NCI-H1417 (cell line): ENCODE results near the gene OSBPL7.

ENCODE experiments used
- DNase-seq, 3 experiments: peaks; one replicate each; lab custom pipeline; 2025; lab: John Stamatoyannopoulos, UW

The OSBPL7 gene

DNA sequence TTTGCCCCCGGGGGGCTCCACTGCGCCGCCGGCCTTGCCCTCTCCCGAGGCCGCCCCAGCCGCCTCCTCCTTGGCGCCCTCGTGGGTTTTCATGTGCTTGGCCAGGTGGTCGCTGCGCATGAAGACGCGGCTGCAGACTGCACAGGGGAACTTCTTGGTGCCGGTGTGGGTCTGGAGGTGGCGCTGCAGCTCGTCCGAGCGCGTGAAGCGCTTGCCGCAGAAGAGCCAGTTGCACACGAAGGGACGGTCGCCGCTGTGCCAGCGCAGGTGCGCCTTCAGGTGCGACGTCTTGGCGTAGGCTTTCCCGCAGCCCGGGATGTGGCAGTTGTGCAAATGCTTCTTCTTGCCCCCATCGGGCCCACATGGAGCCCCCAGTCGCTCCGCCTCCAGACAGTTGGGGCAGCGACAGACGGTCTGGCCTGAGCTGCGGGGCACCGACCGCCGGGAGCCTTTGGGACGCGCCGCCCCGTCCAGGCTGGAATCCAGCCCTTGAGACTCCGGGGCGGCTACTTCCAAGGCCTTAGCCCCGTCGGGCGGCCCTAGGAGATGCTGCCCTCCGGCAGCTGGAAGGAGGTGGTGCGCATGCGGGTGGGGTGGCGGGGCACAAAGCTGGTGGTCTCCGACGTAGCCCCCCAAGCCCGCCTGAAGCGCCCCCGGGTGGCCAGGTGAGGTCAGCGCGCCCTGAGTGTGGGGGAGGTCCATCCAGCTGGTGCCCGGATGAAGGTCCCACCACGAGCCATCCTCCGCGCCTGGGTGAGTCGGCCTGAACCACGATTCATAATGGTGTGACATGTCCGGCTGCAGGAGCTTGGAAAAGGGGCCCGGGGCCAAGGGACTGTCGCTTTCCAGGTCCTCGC lies 26.0 kb upstream of the OSBPL7 start:
- DNase-seq: no peak

DNA sequence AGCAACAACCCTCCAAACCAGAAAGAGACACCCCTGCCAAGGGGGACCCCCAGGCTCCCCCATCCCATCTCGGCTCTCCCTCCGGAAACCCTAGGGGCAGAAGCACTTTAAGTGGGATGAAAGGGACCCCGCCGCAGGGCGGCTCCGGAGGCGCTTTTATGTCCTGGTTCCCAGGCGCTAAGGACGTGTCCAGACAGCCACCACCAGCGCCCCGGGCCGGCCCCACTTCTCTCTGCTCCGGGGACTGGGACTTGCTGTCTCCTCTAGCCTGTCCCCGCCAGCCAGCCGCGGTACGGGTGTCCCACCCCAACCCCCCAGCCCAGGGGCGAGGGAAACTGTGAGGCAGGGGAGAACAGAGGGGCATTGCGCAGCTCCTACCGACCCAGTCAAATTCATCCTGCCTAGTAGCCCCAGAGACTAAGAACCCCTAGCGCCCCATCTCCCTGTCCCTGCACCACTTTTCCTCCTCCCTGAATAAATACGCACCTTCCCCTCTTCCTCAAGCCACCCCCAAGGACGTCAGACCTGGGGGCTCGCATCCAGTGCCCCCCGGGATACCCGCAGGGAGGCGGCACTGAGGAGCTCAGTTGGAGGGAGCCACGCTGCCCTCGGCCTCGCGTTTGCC lies 25.2 kb upstream of the OSBPL7 start:
- no peak for DNase-seq

DNA sequence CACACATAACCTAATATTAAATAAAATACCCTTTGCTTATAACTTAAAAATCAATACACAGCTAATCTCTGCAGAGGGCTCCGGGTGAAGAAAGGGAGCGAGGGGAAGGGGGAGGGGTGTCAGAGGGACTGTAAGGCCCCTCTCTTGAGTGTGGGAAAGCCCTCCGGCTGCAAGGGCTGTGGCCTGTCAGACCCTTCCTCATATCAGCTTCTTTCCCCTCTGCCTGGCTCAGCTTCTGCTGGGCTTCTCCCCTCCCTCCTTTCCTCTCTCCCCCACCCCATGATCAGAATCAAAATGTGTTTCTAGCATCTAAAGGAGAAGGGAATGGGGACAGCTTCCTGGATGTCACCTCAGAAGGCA lies 24.1 kb upstream of the OSBPL7 start:
- no peak for DNase-seq

DNA sequence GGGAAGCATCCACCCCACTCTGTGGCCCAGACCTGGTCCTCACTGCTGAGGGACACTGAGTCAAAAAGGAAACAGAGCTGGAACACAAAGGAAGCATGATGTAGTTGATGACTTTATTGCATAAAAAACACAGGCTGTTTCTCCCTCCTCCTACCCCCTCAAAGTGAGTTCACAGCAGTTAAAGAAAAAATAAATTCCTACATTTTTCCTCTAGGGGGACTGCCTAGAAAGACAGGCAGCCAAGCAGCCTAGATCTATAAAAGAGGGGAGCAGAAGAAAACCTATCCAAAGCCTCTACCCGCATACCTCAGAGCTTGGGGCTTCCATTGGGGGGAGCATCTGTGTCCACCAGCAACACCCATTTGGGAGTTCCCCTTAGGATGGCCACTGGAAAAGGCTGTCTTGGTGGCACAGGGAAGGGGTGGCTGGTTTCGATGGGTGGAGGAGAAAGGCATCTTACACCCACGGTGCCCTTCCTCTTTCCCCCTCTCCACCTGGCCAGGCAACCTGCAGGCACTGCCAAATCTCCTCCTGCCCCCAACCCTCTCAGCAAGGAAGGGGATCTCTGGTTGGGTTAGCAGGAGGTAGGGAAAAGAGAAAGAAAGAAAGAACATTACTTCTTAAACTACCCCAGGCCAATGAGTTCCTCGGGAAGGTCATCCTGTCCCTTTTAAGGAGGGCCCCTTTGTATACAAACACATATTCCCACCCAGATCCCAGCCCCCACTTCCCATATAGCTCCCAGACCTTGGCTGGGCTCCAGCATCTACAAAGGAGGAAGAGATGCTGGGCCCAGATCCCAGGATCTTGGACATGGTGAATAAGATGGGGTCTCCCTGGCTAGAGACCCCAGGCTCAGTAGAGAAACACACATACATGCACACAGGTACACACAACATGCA lies 23.5 kb upstream of the OSBPL7 start:
- DNase-seq: peak in 1 of 3 experiments; percentile 22

DNA sequence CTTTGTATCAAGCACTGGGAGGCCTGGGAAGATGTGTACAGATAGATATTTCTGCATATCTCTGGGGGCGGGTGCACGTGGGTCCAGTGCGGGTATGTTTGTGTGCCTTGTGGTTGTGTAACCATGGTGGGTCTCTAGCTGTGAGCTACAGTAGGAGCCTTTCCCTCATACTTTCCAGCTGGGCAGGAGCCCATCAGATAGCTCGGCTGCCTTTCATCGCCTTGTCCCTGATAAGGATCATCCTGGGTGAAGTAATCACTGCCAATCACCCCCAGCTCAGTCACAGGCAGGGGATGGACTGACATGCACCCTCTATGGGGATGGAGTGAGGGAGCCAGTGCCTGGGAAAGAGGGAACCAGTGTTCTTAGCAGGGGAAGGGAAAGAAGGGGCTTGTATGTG lies 22.6 kb upstream of the OSBPL7 start:
- peak in 1 of 3 experiments; percentile 51 for DNase-seq

DNA sequence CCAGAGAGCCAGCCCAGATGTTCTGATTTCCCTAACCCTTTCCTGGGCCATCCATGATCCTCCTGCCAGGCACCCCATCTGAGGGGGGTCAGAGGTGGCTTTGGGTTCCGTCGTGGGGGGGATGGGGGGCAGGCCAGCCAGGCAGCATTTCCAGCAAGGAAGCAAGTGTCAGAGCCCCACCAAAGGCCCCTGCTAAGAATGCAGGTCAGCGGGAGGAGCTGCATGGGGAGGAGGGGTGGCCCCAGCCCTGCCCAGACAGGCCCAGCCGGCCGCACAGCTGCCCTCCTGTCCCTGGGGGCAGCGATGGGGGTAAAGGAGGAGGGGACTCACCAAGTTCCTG lies 21.8 kb upstream of the OSBPL7 start:
- DNase-seq: peak in 1 of 3 experiments; percentile 63

DNA sequence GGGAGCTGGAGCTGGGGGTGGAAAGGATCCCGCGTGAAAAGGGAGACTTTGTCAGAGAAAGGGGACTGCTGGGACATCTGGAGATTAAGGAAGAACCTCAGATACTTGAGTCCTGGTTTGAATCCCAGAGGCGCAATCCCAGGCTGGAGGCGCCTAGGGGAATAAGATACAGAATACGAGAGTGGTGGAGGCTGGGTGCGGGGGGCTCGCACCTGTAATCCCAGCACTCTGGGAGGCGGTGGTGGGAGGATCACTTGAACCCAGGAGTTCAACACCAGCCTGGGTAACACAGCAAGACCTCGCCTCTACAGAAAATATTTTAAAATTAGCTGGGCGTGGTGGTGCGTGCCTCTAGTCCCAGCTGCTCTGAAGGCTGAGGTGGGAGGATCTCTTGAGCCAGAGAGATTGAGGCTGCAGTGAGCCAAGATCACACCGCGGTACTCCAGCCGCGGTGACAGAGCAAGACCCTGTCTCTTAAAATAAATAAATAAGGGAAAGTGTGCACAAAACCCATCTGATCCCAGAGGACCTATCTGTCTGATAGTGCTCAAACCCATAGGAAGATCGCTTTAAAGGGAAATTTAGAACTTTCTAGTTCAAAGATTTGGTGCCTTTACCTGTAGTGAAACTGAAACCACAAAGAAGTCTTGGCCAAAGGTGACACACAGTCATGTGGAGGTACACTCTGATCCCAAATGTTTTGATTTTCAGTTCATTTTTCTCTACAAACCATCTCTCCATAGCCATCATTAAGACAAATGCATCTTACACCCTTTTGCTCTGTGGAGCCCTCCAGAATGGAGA lies 20.1 kb upstream of the OSBPL7 start:
- no peak for DNase-seq

DNA sequence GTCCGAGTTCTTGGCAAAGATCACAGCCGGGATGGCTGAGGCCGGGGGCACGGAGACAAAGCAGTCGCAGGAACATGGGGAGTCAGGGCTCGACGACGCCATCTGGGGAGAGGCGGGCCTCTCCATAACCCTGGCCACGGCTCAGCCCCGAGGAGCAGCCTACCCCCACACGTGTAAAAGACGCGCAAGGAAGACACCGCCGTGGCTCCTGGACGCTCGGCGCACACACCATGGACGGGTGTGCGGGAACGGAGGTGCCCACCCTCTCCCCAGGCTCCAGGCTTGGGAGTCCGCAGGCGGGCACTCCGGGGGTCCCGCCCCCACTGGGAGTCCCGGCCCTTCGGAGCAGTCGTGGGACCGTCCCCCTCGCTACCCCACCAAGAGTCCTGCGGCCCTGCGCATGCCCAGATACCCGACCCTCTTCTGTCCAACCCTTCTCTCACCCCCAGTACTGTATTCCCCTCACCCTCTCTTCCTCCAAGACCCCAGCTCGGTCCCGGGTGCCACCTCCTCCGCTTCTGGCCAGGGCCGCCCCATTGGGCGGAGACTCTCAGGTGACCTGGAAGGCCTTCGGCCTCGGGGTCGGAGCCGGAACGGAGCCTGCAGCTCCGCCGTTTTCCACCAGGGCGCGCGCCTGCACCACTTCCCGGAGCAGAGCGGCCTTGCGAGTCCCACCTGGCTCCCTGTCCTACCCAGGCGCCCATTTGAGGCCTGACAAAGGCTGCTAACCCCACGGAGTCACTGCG lies 19.3 kb upstream of the OSBPL7 start, which contains the start of gene SCRN2:
TSS of gene SCRN2 (minus strand) at position 532 of the 746 bp plus-strand sequence. CDS start at position 102, 430 bp downstream.
- peak; percentile 84 to 93 (median 89) for DNase-seq

DNA sequence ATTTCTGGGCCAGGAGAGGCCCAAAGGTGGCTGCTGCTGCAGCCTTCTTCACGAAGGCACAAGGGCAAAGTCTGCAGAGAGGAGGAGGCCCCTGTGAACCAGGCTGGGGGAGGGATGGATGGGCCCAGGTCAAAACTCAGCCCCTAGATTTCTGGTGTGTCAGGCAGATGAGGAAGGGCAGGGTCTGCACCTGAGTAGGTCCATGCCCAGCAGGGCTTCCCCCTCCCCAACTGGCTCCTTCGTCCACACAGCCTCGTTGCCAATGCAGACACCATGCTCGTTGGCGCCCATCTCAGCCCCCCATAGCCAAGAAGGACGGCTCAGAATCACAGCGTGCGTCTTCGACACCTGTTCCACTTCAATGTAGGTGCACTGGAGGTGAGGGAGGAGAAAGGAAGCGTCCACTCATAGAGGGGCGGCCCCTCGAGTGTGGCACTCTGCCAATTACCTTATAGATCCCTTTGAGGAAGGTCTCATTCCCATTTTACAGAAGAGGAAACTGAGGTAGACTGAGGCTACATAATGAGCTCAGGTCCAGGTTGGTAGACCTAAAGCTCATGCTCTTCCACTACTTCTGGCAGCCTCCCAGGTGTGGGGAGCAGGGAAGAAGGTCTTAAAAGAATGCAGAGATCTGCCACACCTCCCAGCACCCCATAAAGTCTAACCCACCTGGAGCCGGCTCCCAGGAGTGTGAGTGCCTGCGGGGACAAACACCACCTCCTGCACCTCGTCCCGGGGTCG lies 18.6 kb upstream of the OSBPL7 start:
- DNase-seq: peak in 2 of 3 experiments; percentile 25 to 42

DNA sequence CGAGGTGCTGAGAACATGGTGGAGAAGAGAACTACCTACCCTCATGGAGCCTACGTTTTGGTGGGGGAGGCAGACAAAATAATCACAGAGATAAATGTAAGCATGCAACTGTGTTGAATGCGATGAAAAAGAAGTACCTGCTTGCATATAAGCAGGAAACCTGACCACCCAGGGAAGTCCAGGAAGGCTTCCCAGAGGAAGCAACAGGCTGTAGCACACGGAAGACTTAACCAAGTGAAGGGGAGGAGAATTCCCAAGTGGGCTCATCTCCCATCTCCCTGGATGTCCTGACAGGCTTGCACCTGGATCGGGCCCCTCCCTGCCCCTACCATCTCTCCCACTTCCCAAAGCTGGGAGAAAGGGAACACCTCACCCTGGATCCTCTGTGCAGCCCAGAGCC lies 17.5 kb upstream of the OSBPL7 start:
- DNase-seq: no peak

DNA sequence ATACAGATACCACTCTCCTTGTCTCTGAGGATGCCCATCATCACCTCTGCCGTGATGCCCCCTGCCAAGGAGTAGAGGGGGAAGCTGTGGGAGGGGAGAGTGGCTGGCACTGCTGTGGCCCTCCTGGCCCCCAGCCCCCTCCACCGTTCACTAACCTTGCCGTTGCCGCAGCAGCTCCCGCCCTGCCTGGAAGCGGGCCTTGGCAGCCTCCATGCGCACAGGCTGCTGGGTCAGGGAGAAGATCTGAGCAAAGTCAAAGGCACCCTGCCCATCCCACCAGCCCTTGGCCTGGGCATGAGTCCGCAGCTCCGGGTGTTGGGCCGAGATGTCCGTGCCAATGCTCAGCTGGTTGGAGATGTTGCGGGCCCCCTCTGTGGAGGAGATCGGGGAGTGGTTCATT lies 17.0 kb upstream of the OSBPL7 start:
- DNase-seq: no peak

DNA sequence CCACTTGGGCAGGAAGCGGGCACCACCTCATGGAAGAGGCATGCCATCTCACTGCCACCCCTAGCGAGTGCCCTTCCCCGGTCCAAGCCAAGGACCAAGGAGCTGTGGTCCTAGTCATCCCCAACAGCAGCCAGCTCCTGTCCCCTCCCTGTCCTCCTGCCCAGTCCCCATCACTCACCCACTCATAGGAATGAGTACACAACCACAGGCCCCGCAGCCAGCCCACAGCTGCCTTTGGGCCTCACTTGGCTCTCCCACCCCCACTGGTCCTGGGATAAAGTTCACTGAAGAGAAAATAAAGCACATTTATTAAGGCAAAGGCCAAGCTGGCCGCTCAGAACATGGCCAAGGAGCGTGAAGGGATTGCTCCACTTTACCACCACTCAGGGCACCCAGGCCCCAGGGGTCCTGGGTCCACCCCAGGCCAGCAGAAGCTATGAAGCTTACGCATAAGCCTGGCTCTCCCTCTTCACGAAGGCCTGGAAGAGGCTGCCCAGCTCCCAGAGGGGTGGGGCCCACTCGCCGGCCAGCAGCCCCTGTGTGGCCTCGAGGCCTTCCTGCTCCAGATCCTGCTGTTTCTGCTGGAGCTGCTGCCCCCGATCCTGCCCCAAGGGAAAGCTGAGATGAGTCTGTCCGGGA lies 15.9 kb upstream of the OSBPL7 start:
- DNase-seq: no peak

DNA sequence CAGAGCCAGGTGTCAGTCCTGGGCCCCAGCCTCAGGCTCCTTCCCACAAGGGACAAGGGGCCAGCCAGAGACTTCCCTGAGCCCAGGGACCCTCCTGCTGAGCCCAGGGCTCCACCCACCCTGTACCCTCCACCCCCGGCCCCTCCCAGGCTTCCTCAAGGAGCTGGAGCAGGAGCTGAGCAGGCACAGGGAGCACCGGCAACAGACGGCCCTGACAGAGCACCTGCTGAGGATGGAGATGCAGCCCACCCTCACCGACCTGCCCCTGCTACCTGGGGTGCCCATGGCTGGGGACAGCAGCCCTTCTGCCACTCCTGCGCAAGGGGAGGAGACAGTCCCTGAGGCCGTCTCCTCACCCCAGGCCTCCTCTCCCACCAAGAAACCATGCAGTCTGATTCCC lies 15.0 kb upstream of the OSBPL7 start:
- no peak for DNase-seq

DNA sequence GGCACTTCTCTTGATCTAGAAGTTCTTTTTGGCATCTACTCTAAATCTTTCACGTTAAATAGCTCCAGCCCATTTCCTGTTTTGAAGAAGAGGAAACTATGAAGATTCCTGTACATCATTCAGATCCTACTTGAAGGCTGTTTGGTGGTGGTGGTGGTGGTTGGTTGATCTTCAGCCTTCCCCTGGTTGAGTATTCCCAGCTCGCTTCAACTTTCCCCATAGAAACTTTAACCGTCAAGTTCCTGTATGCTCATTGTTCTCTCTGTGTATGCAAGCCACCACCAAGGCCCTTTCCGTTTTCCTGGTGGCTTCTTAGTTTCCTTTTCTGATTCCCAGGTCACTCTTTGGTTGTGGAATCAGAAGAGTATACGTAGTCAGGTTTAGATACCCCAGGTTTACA lies 13.2 kb upstream of the OSBPL7 start:
- DNase-seq: no peak

DNA sequence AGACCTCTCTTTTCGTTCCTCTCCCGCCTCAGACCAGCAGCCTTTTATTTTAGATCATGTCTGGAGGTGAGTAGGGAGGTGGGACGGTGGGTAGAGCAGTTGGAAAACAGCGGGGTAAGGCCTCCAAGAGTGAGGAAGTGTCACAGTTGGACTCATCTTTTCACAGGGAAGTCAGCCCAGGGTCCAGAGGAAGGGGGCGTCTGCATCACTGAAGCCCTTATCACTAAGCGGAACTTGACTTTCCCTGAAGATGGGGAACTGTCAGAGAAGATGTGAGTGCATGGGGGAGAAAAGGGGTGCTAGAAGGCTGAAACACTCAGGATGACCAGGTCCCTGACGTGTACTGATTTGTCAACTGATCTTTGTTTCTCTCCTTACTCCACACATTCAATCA lies 10.3 kb upstream of the OSBPL7 start:
- no peak for DNase-seq

DNA sequence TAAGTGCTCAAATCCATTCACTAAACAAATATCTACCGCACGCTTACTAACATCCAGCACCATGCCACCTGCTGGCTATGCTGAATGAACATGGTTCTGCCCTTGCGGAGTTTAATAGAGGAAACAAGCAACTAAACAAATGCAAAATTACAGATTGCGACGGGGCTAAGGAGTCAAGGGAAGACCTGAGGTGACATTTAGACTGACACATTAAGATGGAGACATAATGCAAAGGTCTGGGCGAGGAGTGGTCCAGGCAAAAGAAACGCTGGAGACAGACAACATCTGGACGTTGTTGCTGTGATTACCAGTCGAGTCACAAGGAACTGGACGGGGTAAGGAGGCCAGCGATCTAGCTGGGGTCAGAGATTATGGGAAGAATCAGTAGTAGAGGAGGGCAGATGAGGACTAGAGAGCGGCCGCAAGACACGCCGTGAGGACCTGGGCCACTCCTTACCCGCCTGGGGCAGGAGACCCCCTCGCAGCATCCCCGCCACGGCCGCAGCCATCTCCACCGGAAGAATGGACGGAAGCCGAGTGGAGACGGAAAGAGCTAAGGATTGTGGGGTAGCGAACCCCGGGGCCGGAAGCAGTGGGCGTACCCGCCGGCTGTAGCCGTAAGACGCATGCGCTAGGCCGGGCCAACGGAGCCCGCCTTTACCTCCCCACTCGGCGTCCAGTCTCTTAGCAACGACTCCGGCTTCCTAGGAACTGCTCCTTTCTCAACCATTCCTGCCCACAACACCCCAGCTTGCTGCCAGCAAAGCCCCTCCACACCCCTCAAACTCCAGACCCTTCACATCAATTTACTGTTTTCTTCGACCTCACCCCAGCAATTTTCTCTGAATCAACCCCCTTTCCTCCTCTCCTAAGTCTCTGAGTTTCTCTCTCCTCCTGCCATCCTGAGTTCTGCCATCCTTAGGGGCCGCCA lies 9.7 kb upstream of the OSBPL7 start, which contains the start of the genes LRRC46 and MRPL10:
TSS of gene LRRC46 (plus strand) at position 668 of the 931 bp plus-strand sequence. CDS start 320 bp downstream, outside the sequence.
TSS of gene MRPL10 (minus strand) at position 539 of the 931 bp plus-strand sequence. CDS start at position 509, 30 bp downstream.
- DNase-seq: peak; percentile 92 to 97 (median 93)

DNA sequence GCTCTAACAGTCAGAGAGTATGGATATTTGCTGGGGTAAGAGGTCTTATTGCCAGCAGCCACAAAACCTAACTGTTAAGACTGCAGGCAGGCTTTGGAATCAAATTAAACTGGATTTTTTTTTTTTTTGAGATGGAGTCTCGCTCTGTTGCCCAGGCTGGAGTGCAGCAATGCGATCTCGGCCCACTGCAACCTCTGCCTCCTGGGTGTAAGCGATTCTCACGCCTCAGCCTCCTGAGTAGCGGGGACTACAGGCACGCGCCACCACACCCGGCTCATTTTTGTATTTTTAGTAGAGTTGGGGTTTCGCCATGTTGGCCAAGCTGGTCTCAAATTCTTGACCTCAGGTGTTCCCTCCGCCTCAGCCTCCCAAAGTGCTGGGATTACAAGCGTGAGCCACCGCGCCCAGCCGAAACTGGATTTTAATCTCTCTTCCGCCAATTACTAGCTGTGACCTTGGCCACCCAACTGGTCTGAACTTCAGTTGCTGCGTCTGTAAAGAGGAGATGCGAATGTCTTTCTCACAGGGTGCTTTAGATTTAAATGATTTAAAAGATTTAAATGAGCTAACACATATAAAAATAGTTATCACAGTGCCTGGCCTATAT lies 8.9 kb upstream of the OSBPL7 start:
- DNase-seq: no peak

DNA sequence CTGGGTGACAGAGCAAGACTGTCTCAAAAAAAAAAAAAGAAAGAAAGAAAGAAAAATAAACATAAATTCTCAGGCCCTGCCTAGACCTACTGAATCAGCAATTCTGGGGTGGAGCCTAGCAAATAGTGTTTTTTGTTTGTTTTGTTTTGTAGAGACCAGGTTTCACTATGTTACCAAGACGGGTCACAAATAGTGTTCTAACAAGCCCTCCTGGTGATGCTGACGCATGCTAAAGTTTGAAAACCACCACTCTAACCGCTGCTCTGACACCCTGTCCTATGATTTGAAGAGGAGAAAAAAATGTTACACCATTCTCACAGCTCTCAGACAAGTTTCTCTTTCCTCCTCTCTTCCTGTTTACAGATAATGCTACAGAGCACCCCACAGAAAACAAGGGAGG lies 8.3 kb upstream of the OSBPL7 start:
- no peak for DNase-seq
